ENCODE results near the gene FBXL7. TPM values are rescaled to one million over a fixed set of nuclear protein-coding genes. Genes with fewer than 3 reads are reported as not detected.

Gene FBXL7
- total RNA-seq, 4 donors from 2014 or later, result 5.7 to 47.4 (median 6.3) TPM

GRCh38 chr5:15597804-15598203 is 97.8 kb downstream of the FBXL7 start:
- 81 to 90% methylated on average over 1 of the region's 1 CpG for WGBS, 2 donors (ENCODE audit: low coverage in 1 of 2)
- Histone ChIP-seq H3K4me1 (no peaks in the 10 kb centered on the region), H3K36me3 (no peaks in the 10 kb centered on the region), H3K27ac (no peak overlapping the region), H3K27me3 (no peaks in the 10 kb centered on the region), H3K9me3 (no peaks in the 10 kb centered on the region), H3K4me3 (no peak overlapping the region)
- in situ Hi-C loops (cut with MboI; ENCODE audit: low pct_ligation_motif_present in 1 of 4, low pct_unique_long_range_greater_than_20kb in 1 of 4, low sequenced_read_pairs in 3 of 4) (no loop called here), intact Hi-C loops (cut with DNase I; ENCODE audit: low total_unique reads) (no loop called here)
- DNase-seq, result no peak
- TF ChIP-seq POLR2A (IDR thresholded peaks at IDR 0.05) (no peak), EP300 (IDR thresholded peaks at IDR 0.05; ENCODE audit: low read depth) (no peak), CTCF (IDR thresholded peaks at IDR 0.05) (no peak), POLR2AphosphoS5 (IDR thresholded peaks at IDR 0.05) (no peak)

GRCh38 chr5:15598294-15598902 is 98.4 kb downstream of the FBXL7 start:
- H3K4me1 ChIP-seq, result no peaks in the 10 kb centered on the region
- no peak overlapping the region for H3K4me3 ChIP-seq
- WGBS, 2 donors (ENCODE audit: low coverage in 1 of 2), result 63 to 64% methylated on average over 3 of the region's 3 CpGs
- TF ChIP-seq EP300 (IDR thresholded peaks at IDR 0.05; ENCODE audit: low read depth) (no peak), CTCF (IDR thresholded peaks at IDR 0.05) (peak; percentile 22 to 59 (median 48))
- H3K36me3 ChIP-seq, result no peaks in the 10 kb centered on the region
- H3K27ac ChIP-seq, result no peak overlapping the region
- intact Hi-C loops (cut with DNase I; ENCODE audit: low total_unique reads) (no loop called here), in situ Hi-C loops (cut with MboI; ENCODE audit: low pct_ligation_motif_present in 1 of 4, low pct_unique_long_range_greater_than_20kb in 1 of 4, low sequenced_read_pairs in 3 of 4) (no loop called here)
- no peaks in the 10 kb centered on the region for H3K9me3 ChIP-seq
- no peaks in the 10 kb centered on the region for H3K27me3 ChIP-seq
- DNase-seq, result no peak

DNA sequence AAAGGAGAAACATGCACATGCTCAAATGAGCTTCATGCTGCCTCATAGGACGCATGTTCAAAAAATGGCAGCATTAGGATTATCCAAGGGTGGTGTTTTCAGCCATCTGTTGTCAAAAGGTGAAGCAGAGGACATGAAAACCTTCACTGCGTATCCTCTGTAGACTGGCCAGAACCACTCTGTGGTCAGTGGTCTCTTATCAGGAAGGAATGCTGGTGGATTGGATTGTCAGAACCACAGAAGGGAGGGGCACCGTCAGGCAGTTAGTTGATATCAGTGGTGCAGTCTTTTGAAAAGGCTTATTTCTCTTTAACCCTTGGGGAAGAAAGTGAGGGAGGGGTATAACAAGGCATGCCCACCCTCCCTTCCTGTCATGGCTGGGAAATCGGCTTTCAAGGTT is 100.1 kb downstream of the FBXL7 start:
- Histone ChIP-seq H3K27ac (no peak overlapping the region), H3K36me3 (no peaks in the 10 kb centered on the region), H3K4me3 (no peak overlapping the region), H3K4me1 (no peaks in the 10 kb centered on the region), H3K9me3 (no peaks in the 10 kb centered on the region), H3K27me3 (no peaks in the 10 kb centered on the region)
- in situ Hi-C loops (cut with MboI; ENCODE audit: low pct_ligation_motif_present in 1 of 4, low pct_unique_long_range_greater_than_20kb in 1 of 4, low sequenced_read_pairs in 3 of 4) (no loop called here), intact Hi-C loops (cut with DNase I; ENCODE audit: low total_unique reads) (no loop called here)
- 58 to 76% methylated on average over 2 to 4 of the region's 4 CpGs for WGBS, 2 donors (ENCODE audit: low coverage in 1 of 2)
- TF ChIP-seq POLR2A (IDR thresholded peaks at IDR 0.05) (no peak), CTCF (IDR thresholded peaks at IDR 0.05) (no peak), POLR2AphosphoS5 (IDR thresholded peaks at IDR 0.05) (no peak), EP300 (IDR thresholded peaks at IDR 0.05; ENCODE audit: low read depth) (no peak)
- no peak for DNase-seq

- 66 to 71% methylated on average over 3 to 4 of the region's 4 CpGs for WGBS, 2 donors (ENCODE audit: low coverage in 1 of 2)
- in situ Hi-C loops (cut with MboI; ENCODE audit: low pct_ligation_motif_present in 1 of 4, low pct_unique_long_range_greater_than_20kb in 1 of 4, low sequenced_read_pairs in 3 of 4), result no loop called here
Measured at GRCh38 chr5:15601274-15601673, 101.3 kb downstream of the FBXL7 start.

DNA sequence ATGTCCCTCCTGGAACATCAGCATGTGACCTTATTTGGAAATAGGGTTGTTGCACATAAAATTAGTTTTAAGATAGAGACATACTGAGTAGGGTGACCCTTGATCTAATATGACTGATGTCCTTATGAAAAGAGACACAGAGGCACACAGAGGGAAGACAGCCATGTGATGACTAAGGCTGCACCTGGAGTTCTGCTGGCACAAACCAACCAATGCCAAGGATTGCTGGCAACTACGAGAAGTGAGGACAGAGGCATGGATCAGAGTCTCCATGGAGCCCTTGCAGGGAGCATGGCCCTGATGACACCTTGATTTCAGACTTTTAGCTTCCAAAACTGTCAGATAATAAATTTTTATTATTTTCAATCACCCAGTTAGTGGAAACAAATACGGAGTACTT is 101.9 kb downstream of the FBXL7 start:
- no peak for DNase-seq
- Histone ChIP-seq H3K36me3 (no peaks in the 10 kb centered on the region), H3K4me3 (no peak overlapping the region), H3K27ac (no peak overlapping the region), H3K27me3 (no peaks in the 10 kb centered on the region), H3K9me3 (no peaks in the 10 kb centered on the region), H3K4me1 (no peaks in the 10 kb centered on the region)
- in situ Hi-C loops (cut with MboI; ENCODE audit: low pct_ligation_motif_present in 1 of 4, low pct_unique_long_range_greater_than_20kb in 1 of 4, low sequenced_read_pairs in 3 of 4) (no loop called here), intact Hi-C loops (cut with DNase I; ENCODE audit: low total_unique reads) (no loop called here)
- TF ChIP-seq POLR2A (IDR thresholded peaks at IDR 0.05) (no peak), CTCF (IDR thresholded peaks at IDR 0.05) (no peak), POLR2AphosphoS5 (IDR thresholded peaks at IDR 0.05) (no peak), EP300 (IDR thresholded peaks at IDR 0.05; ENCODE audit: low read depth) (no peak)
- WGBS, 2 donors (ENCODE audit: low coverage in 1 of 2), result 83% methylated on average over 2 of the region's 2 CpGs; no CpG with 5 or more reads in 1 of the 2 donors

More at GRCh38 chr5:15601274-15601673, 101.3 kb downstream of the FBXL7 start:
- intact Hi-C loops (cut with DNase I; ENCODE audit: low total_unique reads), result no loop called here
- Histone ChIP-seq H3K9me3 (no peaks in the 10 kb centered on the region), H3K4me1 (no peaks in the 10 kb centered on the region), H3K4me3 (no peak overlapping the region), H3K27me3 (no peaks in the 10 kb centered on the region), H3K36me3 (no peaks in the 10 kb centered on the region), H3K27ac (no peak overlapping the region)
- TF ChIP-seq EP300 (IDR thresholded peaks at IDR 0.05; ENCODE audit: low read depth) (no peak), POLR2AphosphoS5 (IDR thresholded peaks at IDR 0.05) (no peak)
- DNase-seq, result no peak

Measured in transverse colon (tissue), 4 donors.